Measurements from ENCODE around the gene COL7A1.

GRCh38 chr3:48634661-48635221 is 39.6 kb upstream of the COL7A1 start:
- TF ChIP-seq, protein P1, sequence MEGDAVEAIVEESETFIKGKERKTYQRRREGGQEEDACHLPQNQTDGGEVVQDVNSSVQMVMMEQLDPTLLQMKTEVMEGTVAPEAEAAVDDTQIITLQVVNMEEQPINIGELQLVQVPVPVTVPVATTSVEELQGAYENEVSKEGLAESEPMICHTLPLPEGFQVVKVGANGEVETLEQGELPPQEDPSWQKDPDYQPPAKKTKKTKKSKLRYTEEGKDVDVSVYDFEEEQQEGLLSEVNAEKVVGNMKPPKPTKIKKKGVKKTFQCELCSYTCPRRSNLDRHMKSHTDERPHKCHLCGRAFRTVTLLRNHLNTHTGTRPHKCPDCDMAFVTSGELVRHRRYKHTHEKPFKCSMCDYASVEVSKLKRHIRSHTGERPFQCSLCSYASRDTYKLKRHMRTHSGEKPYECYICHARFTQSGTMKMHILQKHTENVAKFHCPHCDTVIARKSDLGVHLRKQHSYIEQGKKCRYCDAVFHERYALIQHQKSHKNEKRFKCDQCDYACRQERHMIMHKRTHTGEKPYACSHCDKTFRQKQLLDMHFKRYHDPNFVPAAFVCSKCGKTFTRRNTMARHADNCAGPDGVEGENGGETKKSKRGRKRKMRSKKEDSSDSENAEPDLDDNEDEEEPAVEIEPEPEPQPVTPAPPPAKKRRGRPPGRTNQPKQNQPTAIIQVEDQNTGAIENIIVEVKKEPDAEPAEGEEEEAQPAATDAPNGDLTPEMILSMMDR (IDR thresholded peaks at IDR 0.05; ENCODE audit: borderline replicate concordance, extremely low read depth, low read length, poor library complexity, severe bottlenecking) = no peak
- no peak for TF ChIP-seq EZH2 (IDR thresholded peaks at IDR 0.05; ENCODE audit: borderline replicate concordance, low read depth, low read length, severe bottlenecking)
